OCI-LY7 (cell line): ENCODE measurements around the gene ADAMTS2.

Experiments
- EZH2phosphoT487 ChIP-seq: fragments of 200-600 bp; sonication (generic); IDR thresholded peaks from 2 replicates; pipeline ENCODE4 v1.6.1; 2018; ENCODE audit warnings: low read depth, borderline replicate concordance, mild to moderate bottlenecking, mixed run types, antibody characterized with exemption, low read length, moderate library complexity, mixed read lengths
- TF ChIP-seq, protein P1 (sequence below): fragments of 200-600 bp; sonication (generic); conservative IDR thresholded peaks from 2 replicates; pipeline ENCODE4 v1.5.1; 2014; ENCODE audit warnings: mild to moderate bottlenecking, antibody characterized with exemption, low read length, moderate library complexity, mixed read lengths

DNA sequence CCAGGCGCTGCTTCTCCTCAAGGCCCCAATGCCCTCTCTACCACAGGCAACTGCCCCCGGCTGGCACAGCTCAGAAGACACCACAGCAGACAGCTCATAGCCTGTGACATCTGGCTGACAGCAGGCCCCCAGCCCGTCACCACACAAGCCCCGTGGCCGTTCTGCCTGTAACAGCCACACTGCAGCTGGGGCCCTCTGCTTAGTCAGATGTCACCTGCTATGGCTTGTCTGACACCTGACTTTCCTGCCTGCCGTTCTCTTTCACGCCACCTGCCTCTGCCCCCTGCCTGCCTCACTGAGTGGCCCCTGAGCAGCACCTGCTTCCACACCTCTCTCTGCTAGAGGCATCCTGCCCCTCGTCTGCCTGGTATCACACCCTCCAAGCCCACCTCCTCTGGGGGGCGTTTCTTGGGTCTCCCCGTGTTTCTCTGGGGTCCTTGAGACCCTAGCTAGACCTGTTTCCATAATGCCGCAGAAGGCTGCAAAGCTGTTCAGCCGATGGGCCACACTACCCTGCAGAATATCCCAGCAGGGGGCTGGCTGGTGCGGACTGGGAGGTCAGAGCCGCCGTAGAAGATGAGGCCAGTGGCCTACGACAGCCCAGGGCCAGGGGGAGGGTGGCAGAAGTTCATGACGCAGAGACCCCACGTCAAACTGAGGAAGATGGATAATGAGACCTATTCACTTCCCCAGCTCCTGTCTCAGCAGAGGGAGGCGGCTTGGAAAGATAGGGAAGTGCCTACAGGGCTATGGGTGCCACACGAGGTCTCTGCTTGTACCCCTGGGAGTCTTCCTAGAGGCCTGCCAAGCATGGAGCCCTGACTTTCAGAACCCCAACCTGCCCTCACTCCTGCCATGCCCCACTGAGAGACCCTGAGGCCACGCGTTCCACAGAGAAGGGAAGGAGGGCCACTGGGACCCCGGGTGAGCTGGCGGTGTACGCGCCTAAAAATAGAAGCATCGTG lies 190.0 kb downstream of the ADAMTS2 start:
- TF ChIP-seq, protein P1, sequence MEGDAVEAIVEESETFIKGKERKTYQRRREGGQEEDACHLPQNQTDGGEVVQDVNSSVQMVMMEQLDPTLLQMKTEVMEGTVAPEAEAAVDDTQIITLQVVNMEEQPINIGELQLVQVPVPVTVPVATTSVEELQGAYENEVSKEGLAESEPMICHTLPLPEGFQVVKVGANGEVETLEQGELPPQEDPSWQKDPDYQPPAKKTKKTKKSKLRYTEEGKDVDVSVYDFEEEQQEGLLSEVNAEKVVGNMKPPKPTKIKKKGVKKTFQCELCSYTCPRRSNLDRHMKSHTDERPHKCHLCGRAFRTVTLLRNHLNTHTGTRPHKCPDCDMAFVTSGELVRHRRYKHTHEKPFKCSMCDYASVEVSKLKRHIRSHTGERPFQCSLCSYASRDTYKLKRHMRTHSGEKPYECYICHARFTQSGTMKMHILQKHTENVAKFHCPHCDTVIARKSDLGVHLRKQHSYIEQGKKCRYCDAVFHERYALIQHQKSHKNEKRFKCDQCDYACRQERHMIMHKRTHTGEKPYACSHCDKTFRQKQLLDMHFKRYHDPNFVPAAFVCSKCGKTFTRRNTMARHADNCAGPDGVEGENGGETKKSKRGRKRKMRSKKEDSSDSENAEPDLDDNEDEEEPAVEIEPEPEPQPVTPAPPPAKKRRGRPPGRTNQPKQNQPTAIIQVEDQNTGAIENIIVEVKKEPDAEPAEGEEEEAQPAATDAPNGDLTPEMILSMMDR: no peak
- no peak for TF ChIP-seq EZH2phosphoT487
